ENCODE results near the gene C1QL1. TPM values are rescaled to one million over a fixed set of nuclear protein-coding genes. Genes with fewer than 3 reads are reported as not detected.

C1QL1 gene
- total RNA-seq, 1 donor from 2014 or later = 37.0 TPM

DNA sequence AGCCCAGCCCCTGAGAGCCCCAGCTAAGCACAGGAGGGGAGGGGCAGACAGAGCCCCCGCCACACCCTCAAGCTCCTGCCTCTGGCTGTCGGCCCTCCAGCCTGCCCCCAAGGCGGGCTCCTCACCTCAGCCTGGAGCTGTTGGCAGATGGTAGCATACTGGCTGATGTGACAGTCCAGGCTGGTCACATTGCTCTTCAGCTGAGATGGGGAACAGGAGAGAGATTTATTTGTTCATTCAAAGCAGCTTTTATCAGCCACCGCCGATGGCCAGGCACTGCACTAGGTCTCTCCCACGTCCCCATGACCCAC is 35.4 kb downstream of the C1QL1 start:
- TF ChIP-seq, protein P1, sequence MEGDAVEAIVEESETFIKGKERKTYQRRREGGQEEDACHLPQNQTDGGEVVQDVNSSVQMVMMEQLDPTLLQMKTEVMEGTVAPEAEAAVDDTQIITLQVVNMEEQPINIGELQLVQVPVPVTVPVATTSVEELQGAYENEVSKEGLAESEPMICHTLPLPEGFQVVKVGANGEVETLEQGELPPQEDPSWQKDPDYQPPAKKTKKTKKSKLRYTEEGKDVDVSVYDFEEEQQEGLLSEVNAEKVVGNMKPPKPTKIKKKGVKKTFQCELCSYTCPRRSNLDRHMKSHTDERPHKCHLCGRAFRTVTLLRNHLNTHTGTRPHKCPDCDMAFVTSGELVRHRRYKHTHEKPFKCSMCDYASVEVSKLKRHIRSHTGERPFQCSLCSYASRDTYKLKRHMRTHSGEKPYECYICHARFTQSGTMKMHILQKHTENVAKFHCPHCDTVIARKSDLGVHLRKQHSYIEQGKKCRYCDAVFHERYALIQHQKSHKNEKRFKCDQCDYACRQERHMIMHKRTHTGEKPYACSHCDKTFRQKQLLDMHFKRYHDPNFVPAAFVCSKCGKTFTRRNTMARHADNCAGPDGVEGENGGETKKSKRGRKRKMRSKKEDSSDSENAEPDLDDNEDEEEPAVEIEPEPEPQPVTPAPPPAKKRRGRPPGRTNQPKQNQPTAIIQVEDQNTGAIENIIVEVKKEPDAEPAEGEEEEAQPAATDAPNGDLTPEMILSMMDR (IDR thresholded peaks at IDR 0.05; ENCODE audit: unreplicated experiment) = no peak
- Mint-ChIP-seq H3K27ac (no peak overlapping the region), H3K27me3 (no peaks in the 10 kb centered on the region), H3K4me1 (ENCODE audit: low read depth) (no peaks in the 10 kb centered on the region), H3K4me3 (ENCODE audit: low read depth) (no peak overlapping the region), H3K36me3 (ENCODE audit: insufficient read depth) (peaks cover 5% of the 10 kb centered on the region), H3K9me3 (ENCODE audit: low read depth) (no peaks in the 10 kb centered on the region)
- DNase-seq (ENCODE audit: low spot score, unreplicated experiment) = no peak

DNA sequence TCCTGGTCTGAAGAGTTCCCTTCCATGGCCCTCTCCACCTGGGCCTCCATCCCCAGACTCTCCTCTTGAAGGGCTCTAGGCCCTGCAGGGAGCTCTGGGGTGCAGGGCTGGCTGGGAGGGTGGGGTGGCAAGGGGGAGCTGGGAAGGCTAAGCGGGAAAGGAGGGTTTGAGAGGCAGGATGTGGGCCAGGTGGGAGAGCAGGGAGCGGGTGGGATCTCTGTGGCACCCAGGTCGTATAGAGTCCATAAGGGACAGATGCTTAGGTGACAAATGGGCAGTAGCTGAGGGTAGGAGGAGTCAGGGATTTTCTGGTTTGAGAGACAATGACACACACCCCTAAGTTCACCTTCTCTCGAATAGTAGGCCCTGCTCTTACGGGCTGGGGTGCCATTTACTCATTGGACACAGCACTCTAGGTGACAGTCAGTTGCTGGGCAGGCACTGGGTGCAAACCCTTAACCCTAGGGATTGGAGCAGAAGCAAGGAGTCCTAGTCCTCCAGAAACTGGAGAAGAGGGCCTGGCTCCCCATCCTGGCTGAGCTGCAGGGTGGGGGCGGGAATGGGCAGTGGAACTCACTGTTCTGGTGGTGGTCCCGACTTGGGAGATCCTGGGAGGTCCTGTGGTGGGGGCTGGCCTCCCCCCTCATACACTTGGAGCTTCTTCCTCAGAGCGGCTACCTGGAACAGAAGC is 35.9 kb downstream of the C1QL1 start:
- H3K4me3 Mint-ChIP-seq (ENCODE audit: low read depth) = no peak overlapping the region
- TF ChIP-seq, protein P1 (IDR thresholded peaks at IDR 0.05; ENCODE audit: unreplicated experiment) = no peak
- no peak for DNase-seq (ENCODE audit: low spot score, unreplicated experiment)
- H3K9me3 Mint-ChIP-seq (ENCODE audit: low read depth) = no peaks in the 10 kb centered on the region
- H3K4me1 Mint-ChIP-seq (ENCODE audit: low read depth) = no peaks in the 10 kb centered on the region
- H3K36me3 Mint-ChIP-seq (ENCODE audit: insufficient read depth) = peaks cover 5% of the 10 kb centered on the region
- no peak overlapping the region for H3K27ac Mint-ChIP-seq
- H3K27me3 Mint-ChIP-seq = no peaks in the 10 kb centered on the region

DNA sequence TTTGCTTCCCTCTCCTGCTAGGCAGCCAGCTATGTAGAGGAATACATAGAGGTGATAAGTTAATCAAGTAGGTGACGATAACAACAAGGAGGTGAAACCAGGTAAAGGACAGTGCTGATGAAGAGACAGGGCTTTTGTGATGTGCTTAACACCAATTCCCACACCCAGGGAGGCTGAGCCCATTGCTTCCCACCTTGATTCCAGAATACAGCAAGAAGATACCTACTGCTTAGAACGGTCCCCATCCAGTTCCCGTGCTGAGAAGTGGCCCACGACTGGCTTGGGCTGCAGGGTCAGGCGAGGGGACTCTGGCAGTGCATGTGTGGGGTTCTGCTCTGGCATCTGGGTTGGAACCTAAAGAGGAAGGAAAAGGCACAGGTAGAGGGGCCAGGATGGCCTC is 36.7 kb downstream of the C1QL1 start:
- H3K27me3 Mint-ChIP-seq = no peaks in the 10 kb centered on the region
- H3K4me3 Mint-ChIP-seq (ENCODE audit: low read depth) = no peak overlapping the region
- H3K27ac Mint-ChIP-seq = no peak overlapping the region
- H3K36me3 Mint-ChIP-seq (ENCODE audit: insufficient read depth) = peaks cover 5% of the 10 kb centered on the region
- TF ChIP-seq, protein P1 (IDR thresholded peaks at IDR 0.05; ENCODE audit: unreplicated experiment) = no peak
- DNase-seq (ENCODE audit: low spot score, unreplicated experiment) = no peak
- H3K4me1 Mint-ChIP-seq (ENCODE audit: low read depth) = no peaks in the 10 kb centered on the region
- no peaks in the 10 kb centered on the region for H3K9me3 Mint-ChIP-seq (ENCODE audit: low read depth)

DNA sequence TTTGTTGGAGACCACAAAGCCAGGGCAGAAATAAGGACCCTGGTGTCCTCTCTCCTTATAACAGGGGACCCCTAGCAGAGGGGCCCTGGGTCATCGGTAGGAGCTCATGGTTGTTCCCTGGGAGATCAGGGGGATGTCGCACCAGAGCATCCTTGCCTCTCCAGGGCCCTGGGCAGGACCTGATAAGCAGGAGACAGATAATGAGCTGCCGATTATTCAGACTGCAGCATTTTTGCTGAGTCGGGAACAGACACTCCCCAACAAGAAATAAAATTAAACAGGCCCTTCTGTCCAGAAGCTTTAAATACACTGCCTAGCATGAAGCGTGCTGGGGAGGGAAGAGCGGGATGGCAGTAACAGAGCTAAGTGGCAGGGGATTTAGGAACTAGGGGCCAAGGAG is 37.4 kb downstream of the C1QL1 start:
- no peak overlapping the region for H3K4me3 Mint-ChIP-seq (ENCODE audit: low read depth)
- peaks cover 8% of the 10 kb centered on the region for H3K36me3 Mint-ChIP-seq (ENCODE audit: insufficient read depth)
- no peak overlapping the region for H3K27ac Mint-ChIP-seq
- no peak for DNase-seq (ENCODE audit: low spot score, unreplicated experiment)
- H3K9me3 Mint-ChIP-seq (ENCODE audit: low read depth) = no peaks in the 10 kb centered on the region
- TF ChIP-seq, protein P1 (IDR thresholded peaks at IDR 0.05; ENCODE audit: unreplicated experiment) = no peak
- H3K27me3 Mint-ChIP-seq = no peaks in the 10 kb centered on the region
- H3K4me1 Mint-ChIP-seq (ENCODE audit: low read depth) = no peaks in the 10 kb centered on the region

DNA sequence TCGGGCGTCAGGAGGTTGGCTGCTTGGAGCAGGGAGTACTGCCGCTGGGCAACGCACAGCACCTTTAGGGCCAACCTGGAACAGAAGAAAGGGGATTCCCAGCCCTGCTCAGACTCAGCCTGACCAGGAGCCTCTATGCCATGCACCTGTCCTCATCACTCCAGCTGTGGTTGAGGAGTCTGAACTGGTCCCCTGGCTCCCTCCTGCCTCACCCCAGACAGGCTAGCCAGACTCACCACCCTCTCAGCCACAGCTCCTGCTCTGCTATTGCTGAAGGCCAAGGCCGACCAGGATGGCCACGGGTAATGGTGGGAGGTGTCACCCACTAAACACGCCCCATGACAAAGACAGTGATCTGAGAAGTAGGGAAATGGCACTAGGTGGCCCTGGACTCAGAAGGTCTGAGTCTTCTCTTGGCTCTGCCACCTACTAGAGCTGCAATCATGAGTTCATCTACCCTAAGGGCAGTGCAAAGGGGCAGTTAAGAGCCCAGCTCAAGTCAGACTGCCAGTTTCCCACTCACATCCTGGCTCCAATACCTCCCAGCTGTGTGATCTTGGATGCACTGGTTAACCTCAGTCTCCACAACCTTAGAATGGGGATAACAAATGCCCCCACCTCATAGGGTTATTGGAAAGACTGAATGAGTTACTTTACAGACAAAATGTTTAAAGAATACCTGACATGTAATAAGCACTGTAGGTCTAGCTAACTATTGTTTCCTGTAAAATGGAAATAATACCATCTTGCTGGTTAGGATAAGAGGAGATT is 39.0 kb downstream of the C1QL1 start:
- no peak overlapping the region for H3K27ac Mint-ChIP-seq

More for the DNA sequence above, 39.0 kb downstream of the C1QL1 start:
- no peak overlapping the region for H3K4me3 Mint-ChIP-seq (ENCODE audit: low read depth)
- TF ChIP-seq, protein P1 (IDR thresholded peaks at IDR 0.05; ENCODE audit: unreplicated experiment) = no peak
- no peaks in the 10 kb centered on the region for H3K9me3 Mint-ChIP-seq (ENCODE audit: low read depth)
- H3K27me3 Mint-ChIP-seq = peaks cover 2% of the 10 kb centered on the region
- H3K4me1 Mint-ChIP-seq (ENCODE audit: low read depth) = peaks cover under 1% of the 10 kb centered on the region
- H3K36me3 Mint-ChIP-seq (ENCODE audit: insufficient read depth) = peaks cover 8% of the 10 kb centered on the region
- no peak for DNase-seq (ENCODE audit: low spot score, unreplicated experiment)
